SKM-1 treated with dmso at 0.1 percent for 144 hours (cell line): ENCODE data around the gene AGK.

Experiments
- DNase-seq: peaks from one replicate; lab custom pipeline; 2025; ENCODE audit not compliant: unreplicated experiment; lab: John Stamatoyannopoulos, UW

AGK gene

DNA sequence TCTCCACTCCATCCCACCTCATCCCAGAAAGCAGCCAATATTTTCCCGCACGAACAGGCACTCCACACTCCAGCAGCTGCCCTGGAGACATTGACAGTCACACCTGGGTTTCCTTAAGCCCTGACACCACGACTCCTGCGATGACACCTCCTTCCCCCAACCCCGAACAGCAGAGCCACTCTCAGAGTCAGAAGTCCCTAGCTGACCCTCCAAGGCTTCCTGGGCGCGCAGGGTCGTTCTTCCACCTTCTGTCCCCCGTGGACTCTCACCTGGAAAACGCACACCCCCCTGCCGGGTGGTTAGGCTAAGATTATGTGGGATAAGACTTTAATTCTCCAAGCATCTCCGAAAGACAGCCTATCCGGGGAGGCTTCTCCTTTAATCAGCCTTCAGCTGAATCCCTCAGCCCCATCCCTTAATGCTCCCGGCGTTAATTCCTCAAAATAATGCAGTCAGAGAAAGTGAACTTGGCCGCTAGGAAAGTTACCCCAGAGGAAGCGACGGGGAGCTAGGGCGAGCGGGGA, 149.7 kb downstream of the AGK start:
- no peak for DNase-seq

DNA sequence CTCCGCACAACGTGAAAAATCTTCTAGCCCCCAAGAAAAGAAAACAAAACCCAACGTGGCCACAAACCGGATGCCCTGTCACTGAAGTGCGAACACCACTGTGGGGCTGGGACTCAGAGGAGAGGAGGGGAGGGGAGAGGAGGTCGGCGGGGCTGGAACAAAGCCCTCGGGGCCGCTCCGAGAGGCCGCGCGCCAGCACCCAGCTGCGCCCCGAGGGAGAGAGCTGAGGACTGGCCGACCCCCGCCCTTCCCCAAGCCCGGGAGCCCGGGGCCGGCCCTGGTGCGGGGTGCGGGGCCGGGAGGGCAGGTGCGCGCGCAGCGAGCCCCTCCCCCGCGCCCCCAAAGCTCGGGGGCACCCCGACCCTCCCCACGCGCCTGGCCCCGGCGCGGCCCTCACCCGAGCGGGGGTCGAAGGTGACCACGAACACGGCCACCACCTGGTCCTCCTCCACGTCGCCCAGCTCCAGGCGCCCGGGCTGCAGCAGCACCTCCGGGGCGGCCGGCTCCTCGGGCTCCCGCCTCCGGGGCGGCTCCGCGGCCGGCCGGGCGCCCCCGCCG, 150.4 kb downstream of the AGK start:
- DNase-seq, result no peak

DNA sequence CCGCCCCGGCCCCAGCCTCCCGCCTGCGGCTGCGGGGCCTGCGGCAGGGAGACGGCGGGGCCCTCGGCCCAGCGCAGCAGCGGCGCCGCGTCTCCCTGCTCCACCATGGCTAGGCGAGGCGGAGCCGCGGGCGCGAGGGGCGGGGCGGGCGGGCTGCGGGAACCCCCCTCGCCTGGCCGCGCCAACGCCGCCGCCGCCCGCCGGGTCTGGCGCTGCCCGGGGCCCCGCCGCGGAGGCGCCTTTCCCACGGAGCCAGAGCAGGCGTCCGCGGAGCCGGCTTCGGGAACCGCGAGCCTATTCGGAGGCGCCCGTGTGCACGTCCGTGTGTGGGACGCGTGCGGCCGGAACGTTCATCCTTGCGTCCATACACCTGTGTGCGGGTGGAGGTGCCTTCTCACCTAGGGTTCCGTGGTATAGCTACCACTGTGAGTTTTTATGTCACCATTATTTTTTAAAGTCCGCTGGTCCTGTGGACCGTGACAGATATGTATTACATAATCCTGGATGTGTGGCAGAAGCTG, 150.9 kb downstream of the AGK start, which contains the start of gene DENND11:
Gene DENND11, minus strand, starts transcription at position 120 of the 521 bp plus-strand sequence. Its CDS starts 13 bp downstream, at position 107.
- DNase-seq, result no peak

DNA sequence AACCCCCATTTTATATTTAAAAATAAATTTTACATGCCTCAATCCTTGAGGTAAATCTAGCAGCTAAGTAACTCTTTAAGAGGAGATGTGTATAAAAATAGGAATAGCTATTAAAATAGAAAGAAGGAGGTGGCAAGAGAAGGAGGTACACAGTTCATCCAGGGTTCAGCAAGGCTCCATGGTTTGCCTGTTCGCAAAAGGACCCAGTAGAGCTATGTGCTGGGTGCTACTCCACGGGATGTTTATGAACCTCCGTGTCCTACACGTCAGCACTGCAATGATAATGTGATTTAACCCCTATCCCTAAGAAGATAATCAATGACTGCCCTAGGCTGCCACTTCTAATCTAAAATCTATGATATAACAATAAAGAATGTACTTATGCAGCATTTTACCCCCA, 151.7 kb downstream of the AGK start:
- no peak for DNase-seq

DNA sequence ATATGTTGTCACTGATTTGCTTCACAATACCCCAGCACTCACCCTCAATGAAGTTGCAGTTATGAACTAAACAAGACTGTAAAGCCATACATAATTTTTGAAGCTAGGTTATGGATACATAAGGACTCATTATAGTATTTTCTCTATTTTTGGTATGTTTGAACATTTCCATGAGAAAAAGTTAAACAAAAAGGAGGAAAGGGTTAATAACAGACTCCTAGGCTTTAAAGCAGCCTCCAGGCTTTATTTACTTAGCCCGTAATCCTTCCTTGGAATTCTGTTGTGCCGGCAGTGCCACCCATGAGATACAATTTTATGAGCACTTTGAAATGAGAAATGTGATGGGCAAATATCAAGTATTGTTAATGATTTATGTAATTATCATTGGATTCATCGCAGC, 152.9 kb downstream of the AGK start:
- no peak for DNase-seq

DNA sequence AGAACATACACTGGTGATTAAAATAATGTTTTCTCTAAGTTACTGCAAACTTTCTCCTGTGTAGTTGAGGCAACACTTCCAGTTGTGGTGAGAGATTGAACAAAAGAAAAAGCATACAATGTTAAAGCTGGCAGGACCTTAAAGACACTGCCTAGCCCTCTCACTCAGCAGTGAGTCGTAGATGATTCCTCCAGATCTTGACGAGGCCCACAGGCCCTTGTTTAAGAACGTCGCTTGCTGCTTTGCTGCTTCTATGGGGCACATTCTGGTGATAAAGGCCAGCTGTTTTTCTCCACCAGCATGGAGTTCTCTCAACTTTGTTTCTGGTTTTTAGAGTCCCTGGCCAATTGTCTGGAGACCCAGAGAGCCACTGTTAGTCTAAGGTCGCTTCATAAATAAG, 153.5 kb downstream of the AGK start:
- no peak for DNase-seq
